K562 (cell line): ENCODE results near the gene MOB1B. TPM values are rescaled to one million over a fixed set of nuclear protein-coding genes. Genes with fewer than 3 reads are reported as not detected.

Experiments
- ATAC-seq: fragments of 200-7000 bp; cut with Tn5 transposase; 3 replicates; pipeline ENCODE4 v1.9.1; 2020; ENCODE audit warnings: moderate library complexity
- BruUV-seq: library from RNA; stranded (reverse); fragments of 400-500 nt; replicated peaks from 2 replicates; lab custom pipeline; 2021; lab: Mats Ljungman, UMichigan
- CTCF ChIA-PET: fragments of 300-600 bp; formaldehyde crosslinking; extraction: SDS; loops from one replicate; lab custom pipeline; 2021; ENCODE audit warnings: low intra/inter-chr PET ratio; lab: Yijun Ruan, JAX
- POLR2A ChIA-PET: fragments of 300-600, 350-650 bp; sonication (Branson Sonifier 250); formaldehyde crosslinking; extraction: SDS; loops from one replicate; lab custom pipeline; 2021; ENCODE audit warnings: antibody characterized with exemption, inconsistent platforms; lab: Yijun Ruan, JAX
- DNase-seq, 4 experiments: peaks; one replicate each; pipeline versions ENCODE4 v3.0.0 to v3.0.0-alpha.2; 2011 to 2018; ENCODE audit warnings: low spot score in 3 of 4, mixed read lengths in 3 of 4; ENCODE audit errors: extremely low read depth in 1 of 4
- FAIRE-seq: peaks from 2 replicates; lab custom pipeline; 2011; peaks lifted over from hg19 to GRCh38; lab: Jason Lieb, UNC
- H2AFZ ChIP-seq: 2 replicates; pipeline ENCODE4 v1.6.0; 2011; ENCODE audit warnings: low read depth, low read length, control low read depth, inconsistent platforms
- H3K27ac ChIP-seq: fragments of 200-600 bp; 3 replicates; pipeline ENCODE4 v1.8.0; 2011; ENCODE audit warnings: low read depth, mild to moderate bottlenecking, control low read depth, inconsistent platforms, low read length, moderate library complexity, mixed read lengths; ENCODE audit errors: extremely low read depth
- H3K27me3 ChIP-seq, 2 experiments: fragments of 300-600 bp in 1 of 2; 2 replicates in 1 of 2; 3 replicates in 1 of 2; pipeline versions ENCODE4 v1.6.0 to v1.8.0; 2011; ENCODE audit warnings: inconsistent platforms in 2 of 2, low read length in 2 of 2, mild to moderate bottlenecking in 1 of 2, mixed read lengths in 1 of 2, moderate library complexity in 1 of 2; ENCODE audit not compliant: control insufficient read depth in 2 of 2, insufficient read depth in 2 of 2
- H3K36me3 ChIP-seq: fragments of 300-600 bp; 3 replicates; pipeline ENCODE4 v1.8.0; 2011; ENCODE audit warnings: mild to moderate bottlenecking, low read length, inconsistent platforms; ENCODE audit not compliant: control insufficient read depth, insufficient read depth
- H3K4me1 ChIP-seq, 2 experiments: fragments of 200-600 bp in 1 of 2; replicated peaks in 1 of 2; 2 replicates in 1 of 2; 3 replicates in 1 of 2; pipeline versions ENCODE4 v1.5.1 to v1.8.0; 2011; ENCODE audit warnings: inconsistent platforms in 2 of 2, low read length in 2 of 2, mild to moderate bottlenecking in 1 of 2, mixed read lengths in 1 of 2, moderate library complexity in 1 of 2; ENCODE audit not compliant: control insufficient read depth in 2 of 2, insufficient read depth in 2 of 2
- H3K4me2 ChIP-seq: 2 replicates; pipeline ENCODE4 v1.6.1; 2011; ENCODE audit warnings: low read length, control low read depth, inconsistent platforms, mixed read lengths; ENCODE audit not compliant: insufficient read depth
- H3K4me3 ChIP-seq: fragments of 200-600 bp; sonication (generic), shearing (Covaris generic); 2 replicates; pipeline ENCODE4 v1.5.1; 2016; ENCODE audit warnings: control low read depth, inconsistent platforms
- H3K79me2 ChIP-seq: fragments of 200-600 bp; 3 replicates; pipeline ENCODE4 v1.8.0; 2011; ENCODE audit warnings: low read length, inconsistent platforms; ENCODE audit not compliant: control insufficient read depth, insufficient read depth
- H3K9ac ChIP-seq, 2 experiments: 2 replicates each; pipeline versions ENCODE4 v1.6.0 to v1.6.1; 2011; ENCODE audit warnings: low read depth in 2 of 2, low read length in 2 of 2, control low read depth in 1 of 2, inconsistent platforms in 1 of 2, mild to moderate bottlenecking in 1 of 2, mixed read lengths in 1 of 2; ENCODE audit not compliant: insufficient read depth in 1 of 2
- H3K9me1 ChIP-seq: one replicate; pipeline ENCODE4 v1.6.0; 2011; ENCODE audit warnings: inconsistent platforms, mild to moderate bottlenecking, low read length, moderate library complexity; ENCODE audit not compliant: control insufficient read depth, insufficient read depth
- H3K9me3 ChIP-seq: replicated peaks from 2 replicates; pipeline ENCODE4 v1.5.1; 2011; ENCODE audit warnings: low read depth, low read length, inconsistent platforms; ENCODE audit not compliant: control insufficient read depth, insufficient read depth
- H4K20me1 ChIP-seq: replicated peaks from 2 replicates; pipeline ENCODE4 v1.6.1; 2011; ENCODE audit warnings: low read length, inconsistent platforms, mixed read lengths; ENCODE audit not compliant: control insufficient read depth, insufficient read depth
- BRF1 ChIP-seq: IDR thresholded peaks from 3 replicates; pipeline ENCODE4 v1.6.1; 2011; ENCODE audit warnings: borderline replicate concordance, mild to moderate bottlenecking; ENCODE audit not compliant: insufficient read length; ENCODE audit errors: extremely low read depth
- CBX5 ChIP-seq: IDR thresholded peaks from 2 replicates; pipeline ENCODE4 v1.6.1; 2014; ENCODE audit warnings: low read depth, borderline replicate concordance
- COPS2 ChIP-seq: fragments of 450-650 bp; conservative IDR thresholded peaks from 2 replicates; pipeline ENCODE4 v1.6.1; 2016; ENCODE audit warnings: mild to moderate bottlenecking, moderate library complexity
- DNMT1 ChIP-seq: fragments of 450-650 bp; IDR thresholded peaks from 2 replicates; pipeline ENCODE4 v1.6.1; 2016; ENCODE audit warnings: antibody characterized with exemption, mild to moderate bottlenecking
- E2F1 ChIP-seq: sonication (generic); formaldehyde crosslinking; IDR thresholded peaks from 2 replicates; pipeline ENCODE4 v1.8.1; 2023; ENCODE audit warnings: mild to moderate bottlenecking, missing genetic modification reagents, moderate library complexity
- KLF13 ChIP-seq: fragments of 450-650 bp; IDR thresholded peaks from 2 replicates; pipeline ENCODE4 v1.6.1; 2016; ENCODE audit warnings: missing genetic modification characterization, low read depth, mild to moderate bottlenecking, missing compliant biosample characterization, moderate library complexity, borderline replicate concordance
- MAFF ChIP-seq: IDR thresholded peaks from 2 replicates; pipeline ENCODE4 v1.6.1; 2012; ENCODE audit warnings: low read length, improper control_type of control experiment
- NR1H2 ChIP-seq: sonication (generic); formaldehyde crosslinking; IDR thresholded peaks from 2 replicates; pipeline ENCODE4 v1.4.0; 2020; ENCODE audit warnings: mild to moderate bottlenecking, missing genetic modification reagents
- POLR2G ChIP-seq: fragments of 200-400 bp; formaldehyde crosslinking; IDR thresholded peaks from 2 replicates; pipeline ENCODE4 v1.6.1; 2017; ENCODE audit warnings: low read depth, mild to moderate bottlenecking, antibody characterized with exemption, low read length, moderate library complexity
- SP2 ChIP-seq: IDR thresholded peaks from 2 replicates; pipeline ENCODE4 v1.6.1; 2011; ENCODE audit warnings: mild to moderate bottlenecking, low read depth, low read length, moderate library complexity; ENCODE audit not compliant: poor library complexity, severe bottlenecking; ENCODE audit errors: extremely low read depth
- ZEB2 ChIP-seq: fragments of 450-650 bp; IDR thresholded peaks from 2 replicates; pipeline ENCODE4 v1.6.1; 2016
- ZMIZ1 ChIP-seq, 2 experiments: fragments of 150-350 bp in 1 of 2; IDR thresholded peaks; 2 replicates each; pipeline ENCODE4 v1.6.1; 2012 to 2016; ENCODE audit warnings: low read depth in 2 of 2, low read length in 2 of 2, mild to moderate bottlenecking in 1 of 2, moderate library complexity in 1 of 2
- ZNF668 ChIP-seq: fragments of 250-450 bp; sonication (Bioruptor Pico); IDR thresholded peaks from 2 replicates; pipeline ENCODE4 v1.8.0; 2022; ENCODE audit warnings: mild to moderate bottlenecking, inconsistent platforms
- ZNF780A ChIP-seq: fragments of 250-450 bp; sonication (Bioruptor Pico); IDR thresholded peaks from 2 replicates; pipeline ENCODE4 v1.5.0; 2021; ENCODE audit warnings: mild to moderate bottlenecking
- WGBS: fragments of 100-300 bp; shearing (Covaris generic); methylation state at CpG from one replicate; pipeline ENCODE4 v1.1.6; 2016; ENCODE audit warnings: low coverage, mixed read lengths; ENCODE audit not compliant: insufficient coverage; ENCODE audit errors: missing lambda C conversion rate; 5-methylcytosine and 5-hydroxymethylcytosine counted together
- in situ Hi-C: fragments of 300-500 bp; cut with MboI; formaldehyde crosslinking; loops from 4 replicates; pipeline ENCODE4 v1.15.0; 2018; ENCODE audit warnings: inconsistent platforms, mixed read lengths
- intact Hi-C: fragments of 100-400 bp; cut with micrococcal nuclease; formaldehyde crosslinking; loops from 2 replicates; pipeline ENCODE4 v1.14.2; 2022
- polyA plus RNA-seq, 8 experiments: library from polyadenylated mRNA; depleted of rRNA in 4 of 8; stranded (reverse) in 5 of 8; unstranded in 3 of 8; fragments of >200 nt; fragmentation: Nextera tagmentation in 2 of 8; fragmentation: Illumina TruSeq in 1 of 8; extraction: Ambion mirVana in 2 of 8; extraction: Trizol in 1 of 8; gene quantifications; 2 replicates each; pipeline versions ENCODE4 v1.2.1 to v1.2.3, GENCODE V29; 2011 to 2014; ENCODE audit warnings: inconsistent platforms in 1 of 8, missing spikeins in 1 of 8
- total RNA-seq, 7 experiments: library from RNA; depleted of rRNA in 6 of 7; stranded (reverse); fragments of >200 nt in 6 of 7; fragmentation: Illumina TruSeq in 2 of 7; extraction: Trizol in 2 of 7; gene quantifications; 2 replicates each; pipeline versions ENCODE4 v1.2.1 to v1.2.3, GENCODE V29; 2011 to 2021; ENCODE audit warnings: low replicate concordance in 1 of 7
- TF ChIP-seq, protein P1 (sequence below): sonication (generic); formaldehyde crosslinking; IDR thresholded peaks from 2 replicates; pipeline ENCODE4 v1.8.0; 2022; ENCODE audit warnings: missing genetic modification reagents, mild to moderate bottlenecking, moderate library complexity, borderline replicate concordance

The MOB1B gene
- total and polyA plus RNA-seq, 9 of the 15 experiments (the other 6 are each of a cell fraction or from before 2014, with no cell fraction given), result 8.4 to 37.8 (median 19.0) TPM

DNA sequence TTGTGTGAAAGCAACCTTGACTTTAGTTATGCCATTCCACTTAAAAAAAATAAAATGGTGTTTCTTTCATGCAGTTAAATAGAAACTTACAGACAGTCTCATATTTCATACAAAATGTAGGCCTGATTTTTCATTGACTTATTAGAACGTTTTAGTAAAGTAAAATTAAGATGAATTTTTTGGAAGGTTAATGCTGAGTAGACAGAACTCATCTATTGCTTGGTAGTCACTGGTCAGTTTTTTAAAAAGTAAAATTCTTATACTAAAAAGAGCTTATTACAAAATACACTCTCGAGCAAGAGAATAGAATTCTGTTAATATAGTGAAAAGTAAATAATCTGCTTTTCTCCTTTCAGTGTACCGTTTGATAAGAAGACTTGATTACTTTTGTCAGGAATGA is 21.4 kb upstream of the MOB1B start (continued):
- TF ChIP-seq, protein P1, sequence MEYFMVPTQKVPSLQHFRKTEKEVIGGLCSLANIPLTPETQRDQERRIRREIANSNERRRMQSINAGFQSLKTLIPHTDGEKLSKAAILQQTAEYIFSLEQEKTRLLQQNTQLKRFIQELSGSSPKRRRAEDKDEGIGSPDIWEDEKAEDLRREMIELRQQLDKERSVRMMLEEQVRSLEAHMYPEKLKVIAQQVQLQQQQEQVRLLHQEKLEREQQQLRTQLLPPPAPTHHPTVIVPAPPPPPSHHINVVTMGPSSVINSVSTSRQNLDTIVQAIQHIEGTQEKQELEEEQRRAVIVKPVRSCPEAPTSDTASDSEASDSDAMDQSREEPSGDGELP, result no peak
- no peak for TF ChIP-seq ZNF780A (CRISPR knock-in tag)
- TF ChIP-seq POLR2G, result no peak
- TF ChIP-seq NR1H2 (CRISPR knock-in tag), result no peak
- no peak for TF ChIP-seq ZEB2
- no peak for TF ChIP-seq KLF13
- TF ChIP-seq MAFF, result peak; percentile 86
- TF ChIP-seq, all 486 proteins: peak for 5

GRCh38 chr4:70885174-70885573 is 17.0 kb upstream of the MOB1B start:
- Histone ChIP-seq H3K36me3 (no peaks in the 10 kb centered on the region), H3K27me3 (no peaks in the 10 kb centered on the region), H3K9me3 (no peaks in the 10 kb centered on the region), H3K27ac (no peak overlapping the region), H3K4me3 (no peak overlapping the region), H2AFZ (no peak overlapping the region), H3K79me2 (no peaks in the 10 kb centered on the region), H3K9ac (no peak overlapping the region), H3K9me1 (no peaks in the 10 kb centered on the region), H3K4me2 (no peak overlapping the region), H3K4me1 (no peaks in the 10 kb centered on the region; a peak in 1 of 5 replicates), H4K20me1 (no peaks in the 10 kb centered on the region)
- no peak for FAIRE-seq
- DNase-seq, result no peak
- CTCF ChIA-PET, result no interaction called here
- POLR2A ChIA-PET, result interaction anchor here (0.6 kb wide), 1 partner anchor 201 kb away, joined by 3 read pairs; no protein-coding TSS in a partner anchor
- WGBS, result 38% methylated on average over 6 of the region's 6 CpGs
- intact Hi-C loops, result no loop called here
- no peak for TF ChIP-seq ZMIZ1 (IDR thresholded peaks at IDR 0.05; ENCODE audit: low read depth in 2 of 2, low read length in 2 of 2)
- TF ChIP-seq DNMT1, result no peak
- TF ChIP-seq SP2, result no peak
- no peak for TF ChIP-seq CBX5
- TF ChIP-seq ZNF668 (CRISPR knock-in tag), result no peak
- TF ChIP-seq BRF1, result no peak
- no peak for TF ChIP-seq COPS2
- TF ChIP-seq E2F1 (CRISPR knock-in tag), result no peak
- BruUV-seq, result no TSS peak
- ATAC-seq, result no peak
- in situ Hi-C loops, result no loop called here
